C4-2B (cell line): ENCODE data around the gene LAGE3.

Experiments
- ZFX ChIP-seq: fragments of 450-650 bp; IDR thresholded peaks from 2 replicates; pipeline ENCODE4 v1.6.1; 2017
- TF ChIP-seq, protein P1 (sequence below): fragments of 450-650 bp; conservative IDR thresholded peaks from 2 replicates; pipeline ENCODE4 v1.5.1; 2017; ENCODE audit warnings: mild to moderate bottlenecking

DNA sequence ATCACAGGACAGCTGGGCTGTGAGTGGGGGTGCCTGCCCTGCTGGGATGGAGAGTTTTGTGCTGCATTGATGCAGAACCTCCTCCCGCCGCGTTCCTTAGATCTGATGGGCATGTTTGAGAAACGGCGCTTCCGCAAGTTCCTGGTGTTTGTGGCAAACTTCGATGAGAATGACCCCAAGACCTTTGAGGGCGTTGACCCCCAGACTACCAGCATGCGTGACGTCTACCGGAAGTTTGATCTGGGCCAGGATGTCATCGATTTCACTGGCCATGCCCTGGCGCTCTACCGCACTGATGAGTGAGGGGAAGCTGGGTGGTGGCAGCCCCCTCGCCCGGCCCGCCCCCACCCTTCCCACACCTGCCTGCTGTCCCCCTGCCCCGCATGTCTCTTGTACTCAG is 39.2 kb downstream of the LAGE3 start:
- TF ChIP-seq, protein P1, sequence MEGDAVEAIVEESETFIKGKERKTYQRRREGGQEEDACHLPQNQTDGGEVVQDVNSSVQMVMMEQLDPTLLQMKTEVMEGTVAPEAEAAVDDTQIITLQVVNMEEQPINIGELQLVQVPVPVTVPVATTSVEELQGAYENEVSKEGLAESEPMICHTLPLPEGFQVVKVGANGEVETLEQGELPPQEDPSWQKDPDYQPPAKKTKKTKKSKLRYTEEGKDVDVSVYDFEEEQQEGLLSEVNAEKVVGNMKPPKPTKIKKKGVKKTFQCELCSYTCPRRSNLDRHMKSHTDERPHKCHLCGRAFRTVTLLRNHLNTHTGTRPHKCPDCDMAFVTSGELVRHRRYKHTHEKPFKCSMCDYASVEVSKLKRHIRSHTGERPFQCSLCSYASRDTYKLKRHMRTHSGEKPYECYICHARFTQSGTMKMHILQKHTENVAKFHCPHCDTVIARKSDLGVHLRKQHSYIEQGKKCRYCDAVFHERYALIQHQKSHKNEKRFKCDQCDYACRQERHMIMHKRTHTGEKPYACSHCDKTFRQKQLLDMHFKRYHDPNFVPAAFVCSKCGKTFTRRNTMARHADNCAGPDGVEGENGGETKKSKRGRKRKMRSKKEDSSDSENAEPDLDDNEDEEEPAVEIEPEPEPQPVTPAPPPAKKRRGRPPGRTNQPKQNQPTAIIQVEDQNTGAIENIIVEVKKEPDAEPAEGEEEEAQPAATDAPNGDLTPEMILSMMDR = no peak
- no peak for TF ChIP-seq ZFX
